K562 (cell line): Measurements from ENCODE around the gene CYB5D1. TPM values are rescaled to one million over a fixed set of nuclear protein-coding genes. Genes with fewer than 3 reads are reported as not detected.

Experiments used
- ATAC-seq: fragments of 200-7000 bp; cut with Tn5 transposase; 3 replicates; pipeline ENCODE4 v1.9.1; 2020; ENCODE audit warnings: moderate library complexity
- BruUV-seq: library from RNA; stranded (reverse); fragments of 400-500 nt; replicated peaks from 2 replicates; lab custom pipeline; 2021; lab: Mats Ljungman, UMichigan
- CTCF ChIA-PET: fragments of 300-600 bp; formaldehyde crosslinking; extraction: SDS; loops from one replicate; lab custom pipeline; 2021; ENCODE audit warnings: low intra/inter-chr PET ratio; lab: Yijun Ruan, JAX
- POLR2A ChIA-PET: fragments of 300-600, 350-650 bp; sonication (Branson Sonifier 250); formaldehyde crosslinking; extraction: SDS; loops from one replicate; lab custom pipeline; 2021; ENCODE audit warnings: antibody characterized with exemption, inconsistent platforms; lab: Yijun Ruan, JAX
- DNase-seq, 4 experiments: peaks; one replicate each; pipeline versions ENCODE4 v3.0.0 to v3.0.0-alpha.2; 2011 to 2018; ENCODE audit warnings: low spot score in 3 of 4, mixed read lengths in 3 of 4; ENCODE audit errors: extremely low read depth in 1 of 4
- FAIRE-seq: peaks from 2 replicates; lab custom pipeline; 2011; peaks lifted over from hg19 to GRCh38; lab: Jason Lieb, UNC
- H2AFZ ChIP-seq: 2 replicates; pipeline ENCODE4 v1.6.0; 2011; ENCODE audit warnings: low read depth, low read length, control low read depth, inconsistent platforms
- H3K27ac ChIP-seq: fragments of 200-600 bp; 3 replicates; pipeline ENCODE4 v1.8.0; 2011; ENCODE audit warnings: low read depth, mild to moderate bottlenecking, control low read depth, inconsistent platforms, low read length, moderate library complexity, mixed read lengths; ENCODE audit errors: extremely low read depth
- H3K27me3 ChIP-seq, 2 experiments: fragments of 300-600 bp in 1 of 2; 2 replicates in 1 of 2; 3 replicates in 1 of 2; pipeline versions ENCODE4 v1.6.0 to v1.8.0; 2011; ENCODE audit warnings: inconsistent platforms in 2 of 2, low read length in 2 of 2, mild to moderate bottlenecking in 1 of 2, mixed read lengths in 1 of 2, moderate library complexity in 1 of 2; ENCODE audit not compliant: control insufficient read depth in 2 of 2, insufficient read depth in 2 of 2
- H3K36me3 ChIP-seq: fragments of 300-600 bp; 3 replicates; pipeline ENCODE4 v1.8.0; 2011; ENCODE audit warnings: mild to moderate bottlenecking, low read length, inconsistent platforms; ENCODE audit not compliant: control insufficient read depth, insufficient read depth
- H3K4me1 ChIP-seq, 2 experiments: fragments of 200-600 bp in 1 of 2; replicated peaks in 1 of 2; 2 replicates in 1 of 2; 3 replicates in 1 of 2; pipeline versions ENCODE4 v1.5.1 to v1.8.0; 2011; ENCODE audit warnings: inconsistent platforms in 2 of 2, low read length in 2 of 2, mild to moderate bottlenecking in 1 of 2, mixed read lengths in 1 of 2, moderate library complexity in 1 of 2; ENCODE audit not compliant: control insufficient read depth in 2 of 2, insufficient read depth in 2 of 2
- H3K4me2 ChIP-seq: 2 replicates; pipeline ENCODE4 v1.6.1; 2011; ENCODE audit warnings: low read length, control low read depth, inconsistent platforms, mixed read lengths; ENCODE audit not compliant: insufficient read depth
- H3K4me3 ChIP-seq: fragments of 200-600 bp; sonication (generic), shearing (Covaris generic); 2 replicates; pipeline ENCODE4 v1.5.1; 2016; ENCODE audit warnings: control low read depth, inconsistent platforms
- H3K79me2 ChIP-seq: fragments of 200-600 bp; 3 replicates; pipeline ENCODE4 v1.8.0; 2011; ENCODE audit warnings: low read length, inconsistent platforms; ENCODE audit not compliant: control insufficient read depth, insufficient read depth
- H3K9ac ChIP-seq, 2 experiments: 2 replicates each; pipeline versions ENCODE4 v1.6.0 to v1.6.1; 2011; ENCODE audit warnings: low read depth in 2 of 2, low read length in 2 of 2, control low read depth in 1 of 2, inconsistent platforms in 1 of 2, mild to moderate bottlenecking in 1 of 2, mixed read lengths in 1 of 2; ENCODE audit not compliant: insufficient read depth in 1 of 2
- H3K9me1 ChIP-seq: one replicate; pipeline ENCODE4 v1.6.0; 2011; ENCODE audit warnings: inconsistent platforms, mild to moderate bottlenecking, low read length, moderate library complexity; ENCODE audit not compliant: control insufficient read depth, insufficient read depth
- H3K9me3 ChIP-seq: replicated peaks from 2 replicates; pipeline ENCODE4 v1.5.1; 2011; ENCODE audit warnings: low read depth, low read length, inconsistent platforms; ENCODE audit not compliant: control insufficient read depth, insufficient read depth
- H4K20me1 ChIP-seq: replicated peaks from 2 replicates; pipeline ENCODE4 v1.6.1; 2011; ENCODE audit warnings: low read length, inconsistent platforms, mixed read lengths; ENCODE audit not compliant: control insufficient read depth, insufficient read depth
- BCOR ChIP-seq: fragments of 450-650 bp; IDR thresholded peaks from 2 replicates; pipeline ENCODE4 v1.6.1; 2016
- CHD2 ChIP-seq: IDR thresholded peaks from 2 replicates; pipeline ENCODE4 v1.6.1; 2011; ENCODE audit warnings: low read depth, low read length
- DNMT1 ChIP-seq: fragments of 450-650 bp; IDR thresholded peaks from 2 replicates; pipeline ENCODE4 v1.6.1; 2016; ENCODE audit warnings: antibody characterized with exemption, mild to moderate bottlenecking
- ELF2 ChIP-seq: fragments of 250-450 bp; sonication (Bioruptor Pico); IDR thresholded peaks from 2 replicates; pipeline ENCODE4 v1.5.0; 2021; ENCODE audit warnings: mild to moderate bottlenecking
- GATAD2B ChIP-seq: fragments of 450-650 bp; IDR thresholded peaks from 2 replicates; pipeline ENCODE4 v1.6.1; 2017; ENCODE audit warnings: mild to moderate bottlenecking, borderline replicate concordance
- MAZ ChIP-seq, 2 experiments: fragments of 450-650 bp in 1 of 2; sonication (generic) in 1 of 2; formaldehyde crosslinking; IDR thresholded peaks in 1 of 2; conservative IDR thresholded peaks in 1 of 2; 2 replicates each; pipeline versions ENCODE4 v1.4.0 to v1.5.0; 2020; ENCODE audit warnings: mild to moderate bottlenecking in 1 of 2, missing genetic modification reagents in 1 of 2
- MBD1 ChIP-seq: fragments of 250-450 bp; sonication (Bioruptor Pico); IDR thresholded peaks from 2 replicates; pipeline ENCODE4 v1.8.0; 2022; ENCODE audit warnings: inconsistent platforms
- MCM7 ChIP-seq, 2 experiments: fragments of 450-650 bp; IDR thresholded peaks; 2 replicates each; pipeline ENCODE4 v1.6.1; 2016 to 2018
- MNT ChIP-seq, 2 experiments: fragments of 450-650 bp; conservative IDR thresholded peaks; 2 replicates each; pipeline ENCODE4 v1.6.1; 2017; ENCODE audit warnings: mild to moderate bottlenecking in 2 of 2, moderate library complexity in 2 of 2
- NUFIP1 ChIP-seq: fragments of 450-650 bp; IDR thresholded peaks from 2 replicates; pipeline ENCODE4 v1.6.1; 2018; ENCODE audit not compliant: partially characterized antibody
- SMARCA5 ChIP-seq: fragments of 450-650 bp; IDR thresholded peaks from 2 replicates; pipeline ENCODE4 v1.6.1; 2016
- TBL1XR1 ChIP-seq, 2 experiments: IDR thresholded peaks; 2 replicates each; pipeline ENCODE4 v1.6.1; 2012; ENCODE audit warnings: improper control_type of control experiment in 2 of 2, low read length in 2 of 2, mild to moderate bottlenecking in 1 of 2
- TCF3 ChIP-seq: sonication (generic); formaldehyde crosslinking; IDR thresholded peaks from 2 replicates; pipeline ENCODE4 v1.4.0; 2020; ENCODE audit warnings: mild to moderate bottlenecking, missing genetic modification reagents
- TEAD2 ChIP-seq: fragments of 450-650 bp; IDR thresholded peaks from 2 replicates; pipeline ENCODE4 v1.6.1; 2016; ENCODE audit warnings: missing genetic modification characterization, control low read depth, missing compliant biosample characterization
- ZMIZ1 ChIP-seq, 2 experiments: fragments of 150-350 bp in 1 of 2; IDR thresholded peaks; 2 replicates each; pipeline ENCODE4 v1.6.1; 2012 to 2016; ENCODE audit warnings: low read depth in 2 of 2, low read length in 2 of 2, mild to moderate bottlenecking in 1 of 2, moderate library complexity in 1 of 2
- ZSCAN29 ChIP-seq: fragments of 450-650 bp; IDR thresholded peaks from 2 replicates; pipeline ENCODE4 v1.6.1; 2017
- WGBS: fragments of 100-300 bp; shearing (Covaris generic); methylation state at CpG from one replicate; pipeline ENCODE4 v1.1.6; 2016; ENCODE audit warnings: low coverage, mixed read lengths; ENCODE audit not compliant: insufficient coverage; ENCODE audit errors: missing lambda C conversion rate; 5-methylcytosine and 5-hydroxymethylcytosine counted together
- in situ Hi-C: fragments of 300-500 bp; cut with MboI; formaldehyde crosslinking; loops from 4 replicates; pipeline ENCODE4 v1.15.0; 2018; ENCODE audit warnings: inconsistent platforms, mixed read lengths
- intact Hi-C: fragments of 100-400 bp; cut with micrococcal nuclease; formaldehyde crosslinking; loops from 2 replicates; pipeline ENCODE4 v1.14.2; 2022
- polyA plus RNA-seq, 8 experiments: library from polyadenylated mRNA; depleted of rRNA in 4 of 8; stranded (reverse) in 5 of 8; unstranded in 3 of 8; fragments of >200 nt; fragmentation: Nextera tagmentation in 2 of 8; fragmentation: Illumina TruSeq in 1 of 8; extraction: Ambion mirVana in 2 of 8; extraction: Trizol in 1 of 8; gene quantifications; 2 replicates each; pipeline versions ENCODE4 v1.2.1 to v1.2.3, GENCODE V29; 2011 to 2014; ENCODE audit warnings: inconsistent platforms in 1 of 8, missing spikeins in 1 of 8
- total RNA-seq, 7 experiments: library from RNA; depleted of rRNA in 6 of 7; stranded (reverse); fragments of >200 nt in 6 of 7; fragmentation: Illumina TruSeq in 2 of 7; extraction: Trizol in 2 of 7; gene quantifications; 2 replicates each; pipeline versions ENCODE4 v1.2.1 to v1.2.3, GENCODE V29; 2011 to 2021; ENCODE audit warnings: low replicate concordance in 1 of 7

Gene CYB5D1
- total and polyA plus RNA-seq, 9 of the 15 experiments (the other 6 are each of a cell fraction or from before 2014, with no cell fraction given) = 2.4 to 7.9 (median 5.7) TPM

GRCh38 chr17:7835814-7836595, 21.8 kb upstream of the CYB5D1 start:
- in situ Hi-C loops (no loop called here), intact Hi-C loops (loop anchor here (2.0 to 10.0 kb wide), 3 partner anchors 21 to 289 kb away; partner anchors contain the start of genes HES7 and NAA38)
- H3K79me2 ChIP-seq = peaks cover 21% of the 10 kb centered on the region
- ChIA-PET POLR2A (interaction anchor here (0.6 to 1.3 kb wide), 6 partner anchors 9 to 222 kb away, joined by 3 to 4 read pairs (median 4); partner anchors contain the start of genes NAA38 and TP53), CTCF (interaction anchor here (0.6 kb wide), 1 partner anchor 60 kb away, joined by 5 read pairs; no protein-coding TSS in a partner anchor)
- BruUV-seq = TSS peak; percentile 63
- peak overlapping the region; percentile 77 to 91 for H3K9ac ChIP-seq
- peak overlapping the region; percentile 74 for H2AFZ ChIP-seq
- H3K9me1 ChIP-seq = no peaks in the 10 kb centered on the region
- no peaks in the 10 kb centered on the region for H4K20me1 ChIP-seq
- peaks cover 1 to 5% of the 10 kb centered on the region in 2 experiments; a peak in 3 of 5 replicates for H3K27me3 ChIP-seq
- peak overlapping the region; percentile 85 for H3K27ac ChIP-seq
- peak overlapping the region; percentile 88 for H3K4me2 ChIP-seq
- peaks cover 8% of the 10 kb centered on the region; the same call in 2 of the 3 replicates for H3K36me3 ChIP-seq
- H3K9me3 ChIP-seq = no peaks in the 10 kb centered on the region
- WGBS = under 1% methylated on average over 29 of the region's 61 CpGs
- FAIRE-seq (peak; percentile 44), ATAC-seq (peak; percentile 0; the same call in 2 of the 3 replicates), DNase-seq (peak in 1 of 4 experiments; percentile 20)
- peaks cover 41 to 51% of the 10 kb centered on the region in 2 experiments for H3K4me1 ChIP-seq
- peak overlapping the region; percentile 65 for H3K4me3 ChIP-seq
- TF ChIP-seq DNMT1 (no peak), ZMIZ1 (IDR thresholded peaks at IDR 0.05; ENCODE audit: low read depth in 2 of 2, low read length in 2 of 2) (0 out of 4 replicates have a peak, but pooled peaks of 1 of the 2 experiments have one; percentile 1), TCF3 (no peak), CHD2 (no peak), TBL1XR1 (IDR thresholded peaks at IDR 0.05; ENCODE audit: low read length in 2 of 2) (no peak), SMARCA5 (no peak), NUFIP1 (no peak), TEAD2 (tag) (no peak), ELF2 (no peak), MBD1 (CRISPR knock-in tag) (no peak), MAZ (CRISPR knock-in tag; conservative IDR thresholded peaks at IDR 0.05 in 1 of 2, IDR thresholded peaks at IDR 0.05 in 1 of 2) (peak in 1 of 2 experiments; percentile 5; a peak in 1 of 4 replicates), GATAD2B (no peak), BCOR (no peak), MNT (conservative IDR thresholded peaks at IDR 0.05) (peak in 1 of 2 experiments; percentile 3; a peak in 1 of 4 replicates), MCM7 (IDR thresholded peaks at IDR 0.05) (no peak), ZSCAN29 (no peak)
